GM19099 (cell line): ENCODE measurements around the gene PITPNM3.

Source experiments
- POLR2A ChIP-seq: IDR thresholded peaks from 3 replicates; pipeline ENCODE4 v1.6.1; 2011; ENCODE audit warnings: low read depth; ENCODE audit not compliant: insufficient read length; ENCODE audit errors: extremely low read depth

PITPNM3 gene

GRCh38 chr17:6577686-6578263 lies 21.4 kb upstream of the PITPNM3 start:
- TF ChIP-seq POLR2A = no peak

DNA sequence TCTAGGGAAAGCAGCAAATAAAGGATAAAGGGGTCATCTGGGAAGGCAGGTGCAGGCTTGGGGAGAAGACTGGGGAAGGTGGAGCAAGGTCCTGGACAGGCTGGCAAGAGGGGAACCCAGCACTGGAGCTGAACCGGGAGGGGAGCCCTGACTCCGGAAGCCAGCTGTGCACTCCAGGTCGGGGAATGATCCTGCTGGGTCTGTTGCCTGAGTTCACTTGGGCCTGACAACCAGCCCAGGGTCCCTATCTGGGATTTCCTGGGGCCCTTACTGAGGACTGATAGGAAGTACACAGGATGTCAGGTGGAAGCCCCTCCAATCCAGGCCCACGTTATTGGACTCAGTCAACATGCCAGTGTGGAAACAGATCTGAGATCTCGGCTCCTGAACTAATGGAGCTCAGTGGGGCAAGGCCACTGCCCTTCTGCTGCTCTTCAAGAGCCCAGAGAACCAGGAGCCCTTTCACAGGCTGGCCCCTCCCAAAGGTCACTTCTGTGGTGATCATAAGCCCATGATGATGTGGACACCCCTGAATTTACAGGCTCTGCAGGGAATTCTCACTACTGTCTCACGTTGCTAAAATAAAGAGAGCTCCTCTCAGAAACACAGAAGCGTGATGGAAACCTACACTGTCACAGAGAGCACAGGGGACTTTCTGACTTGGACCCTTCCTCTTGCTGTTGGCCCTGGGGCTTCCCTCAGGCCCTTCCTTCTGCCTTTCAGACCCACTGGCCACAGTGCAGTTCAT lies 19.9 kb upstream of the PITPNM3 start:
- no peak for TF ChIP-seq POLR2A

DNA sequence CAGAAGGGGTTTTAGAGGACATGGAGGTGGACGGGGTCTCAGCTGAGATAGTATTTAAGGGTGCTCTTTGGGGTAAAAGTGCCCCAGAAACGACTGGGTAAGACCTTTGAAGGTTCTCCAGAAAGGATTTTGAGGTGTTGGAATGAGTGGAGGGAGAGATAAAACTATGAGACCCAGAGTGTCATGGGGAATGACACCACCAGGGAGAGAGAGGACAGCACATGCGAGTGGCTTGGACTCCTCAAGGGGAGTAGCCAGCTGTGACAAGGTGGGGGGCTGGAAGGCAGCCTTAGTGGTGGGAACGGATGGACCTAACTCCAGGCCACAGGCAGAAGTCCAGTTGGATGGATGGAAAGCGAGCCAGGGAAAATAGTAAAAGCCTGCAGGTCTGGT lies 19.2 kb upstream of the PITPNM3 start:
- TF ChIP-seq POLR2A = no peak

GRCh38 chr17:6574687-6575595 lies 18.6 kb upstream of the PITPNM3 start:
- TF ChIP-seq POLR2A = no peak

GRCh38 chr17:6573982-6574686 lies 17.8 kb upstream of the PITPNM3 start:
- TF ChIP-seq POLR2A = no peak

DNA sequence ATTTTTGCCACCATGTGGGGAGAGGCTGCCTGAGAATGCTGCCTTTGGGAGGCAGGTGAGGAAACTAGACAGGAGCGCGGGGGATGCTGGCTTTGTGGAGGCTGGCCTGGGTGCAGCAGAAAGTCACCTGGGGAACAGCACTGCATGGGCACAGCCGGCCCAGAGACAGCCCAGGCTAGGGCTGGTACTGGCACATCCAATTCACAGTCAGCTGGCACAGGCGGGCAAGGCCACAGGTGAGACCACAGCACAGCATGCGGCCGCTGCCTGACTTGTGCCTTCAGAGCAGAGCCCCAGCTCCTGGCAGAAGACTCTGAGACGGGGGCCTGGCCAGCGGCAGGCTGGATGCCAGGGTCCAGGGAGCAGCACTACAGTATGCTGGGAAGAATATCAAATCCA lies 16.6 kb upstream of the PITPNM3 start:
- no peak for TF ChIP-seq POLR2A

- no peak for TF ChIP-seq POLR2A
Observed at GRCh38 chr17:6571452-6571781, 15.1 kb upstream of the PITPNM3 start.

GRCh38 chr17:6570731-6571451 lies 14.5 kb upstream of the PITPNM3 start:
- no peak for TF ChIP-seq POLR2A

DNA sequence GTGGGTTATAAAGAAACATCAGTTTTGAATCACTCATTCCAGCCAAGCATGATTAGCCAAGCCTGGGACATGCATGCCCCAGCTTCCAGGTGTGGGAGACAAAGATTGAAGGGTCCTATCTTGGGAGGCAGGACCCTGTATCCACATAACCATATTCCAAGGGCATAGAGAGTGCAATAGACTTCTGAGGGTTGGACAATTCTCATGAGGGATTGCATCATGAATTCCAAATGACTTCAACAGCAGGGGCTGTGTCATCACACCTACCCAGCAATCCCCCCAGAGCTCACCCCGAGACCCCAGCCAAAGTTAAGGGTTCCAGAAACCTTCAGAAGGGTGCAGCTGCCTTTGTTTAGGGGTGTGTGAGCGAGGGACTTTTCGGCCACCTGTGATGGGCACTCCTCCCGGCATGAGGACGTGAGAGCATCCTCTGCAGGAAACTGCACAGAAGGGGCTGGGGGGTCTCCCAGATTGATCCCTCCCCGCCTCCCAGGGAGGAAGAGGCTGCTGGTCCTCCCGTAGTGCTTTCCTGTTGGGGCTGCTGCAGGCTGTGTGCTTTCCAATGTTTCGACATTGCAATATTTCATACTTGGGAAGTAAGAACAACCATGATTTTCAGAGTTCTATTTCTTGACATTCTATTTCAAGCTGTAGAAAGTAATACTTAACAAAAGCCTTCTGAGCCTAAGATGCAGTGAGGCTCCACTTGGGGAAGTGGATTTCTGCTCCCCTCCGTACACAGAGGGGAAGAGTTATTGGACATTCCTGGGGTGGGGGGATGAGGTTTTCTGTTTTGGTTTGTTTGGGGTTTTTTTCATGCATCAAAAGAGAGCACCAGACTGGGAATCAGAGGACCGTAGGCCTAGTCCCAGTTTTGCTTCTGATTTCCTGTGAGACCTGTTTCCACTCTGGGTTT lies 13.3 kb upstream of the PITPNM3 start:
- no peak for TF ChIP-seq POLR2A

DNA sequence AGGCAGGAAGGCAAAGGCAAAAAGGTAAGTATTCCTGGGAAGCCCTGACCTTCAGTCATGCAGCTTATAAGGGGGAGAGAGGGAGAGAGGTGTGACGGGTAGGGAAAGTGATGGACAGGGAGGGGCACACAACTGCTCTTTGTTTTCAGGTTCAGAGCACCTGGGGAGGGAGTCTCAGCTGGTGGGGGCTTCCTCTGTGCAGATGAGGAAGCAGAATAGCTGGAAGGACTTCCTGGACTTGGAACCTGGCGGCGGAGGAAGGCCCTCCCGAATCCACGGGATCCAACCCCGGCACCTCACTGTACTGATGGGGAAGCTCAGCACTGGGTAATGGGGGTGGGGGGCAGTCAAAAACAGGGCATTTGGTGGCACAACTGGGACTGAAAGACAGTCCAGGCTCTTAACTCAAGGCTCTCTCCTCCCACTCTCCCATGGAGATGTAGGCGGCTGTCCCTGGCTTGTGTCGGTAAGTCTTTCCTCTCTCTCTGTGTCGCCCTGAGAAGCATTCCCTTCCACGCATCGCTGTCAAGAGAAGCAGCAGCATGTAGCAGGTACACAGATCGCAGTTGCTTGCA lies 11.9 kb upstream of the PITPNM3 start:
- TF ChIP-seq POLR2A = no peak

GRCh38 chr17:6567528-6568183 lies 11.3 kb upstream of the PITPNM3 start:
- TF ChIP-seq POLR2A = no peak

GRCh38 chr17:6561446-6561845 lies 5.1 kb upstream of the PITPNM3 start:
- TF ChIP-seq POLR2A = no peak

DNA sequence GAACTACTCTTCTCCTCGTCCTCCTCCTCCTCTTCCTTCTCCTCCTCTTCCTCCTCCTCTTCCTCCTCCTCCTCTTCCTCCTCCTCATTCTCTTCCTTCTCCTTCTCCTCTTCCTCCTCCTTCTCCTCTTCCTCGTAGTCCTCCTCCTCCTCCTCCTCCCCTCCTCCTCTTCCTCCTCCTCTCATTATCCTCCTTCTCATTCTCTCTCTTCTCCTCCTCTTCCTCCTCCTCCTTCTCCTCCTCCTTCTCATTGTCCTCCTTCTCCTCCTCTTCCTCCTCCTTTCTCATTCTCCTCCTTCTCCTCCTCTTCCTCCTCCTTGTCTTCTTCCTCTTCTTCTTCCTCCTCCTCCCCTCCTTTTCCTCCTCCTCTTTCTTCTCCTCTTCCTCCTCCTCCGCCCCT lies 4.1 kb upstream of the PITPNM3 start:
- no peak for TF ChIP-seq POLR2A
